Kasumi-1 (cell line): ENCODE measurements around the gene SCN2A.
"Not testable (repeated sequence)": the region's sequence is repeated elsewhere in the genome, so short reads cannot be mapped to it uniquely, and the experiment has no call there.

ENCODE experiments used
- DNase-seq, 2 experiments: peaks; one replicate each; lab custom pipeline; 2025; lab: John Stamatoyannopoulos, UW

The SCN2A gene

GRCh38 chr2:165253178-165253577 is 14.0 kb downstream of the SCN2A start:
- no peak for DNase-seq

- DNase-seq = no peak
These were observed 17.4 kb downstream of the SCN2A start for GRCh38 chr2:165256618-165257017.

- DNase-seq = not testable (repeated sequence)
These were observed 21.1 kb downstream of the SCN2A start for GRCh38 chr2:165260347-165260746.

- DNase-seq = no peak
These were observed 29.5 kb downstream of the SCN2A start for GRCh38 chr2:165268754-165269153.

GRCh38 chr2:165273176-165273575 is 34.0 kb downstream of the SCN2A start:
- DNase-seq = no peak

- DNase-seq = no peak
These were observed 35.5 kb downstream of the SCN2A start for GRCh38 chr2:165274698-165275097.

GRCh38 chr2:165275932-165276331 is 36.7 kb downstream of the SCN2A start:
- no peak for DNase-seq

- DNase-seq = no peak
These were observed 38.1 kb downstream of the SCN2A start for GRCh38 chr2:165277295-165277694.

- DNase-seq = no peak
These were observed 38.8 kb downstream of the SCN2A start for GRCh38 chr2:165277860-165278656.

GRCh38 chr2:165280356-165280755 is 41.1 kb downstream of the SCN2A start:
- no peak for DNase-seq

- no peak for DNase-seq
These were observed 42.2 kb downstream of the SCN2A start for GRCh38 chr2:165281387-165281786.

- peak; percentile 17 to 20 for DNase-seq
These were observed 44.1 kb downstream of the SCN2A start for GRCh38 chr2:165283342-165283741.

GRCh38 chr2:165287094-165287778 is 48.0 kb downstream of the SCN2A start:
- no peak for DNase-seq

GRCh38 chr2:165289069-165289468 is 49.9 kb downstream of the SCN2A start:
- DNase-seq = no peak

GRCh38 chr2:165293440-165294420 is 54.5 kb downstream of the SCN2A start:
- DNase-seq = peak; percentile 94 to 98

GRCh38 chr2:165294912-165295311 is 55.7 kb downstream of the SCN2A start:
- no peak for DNase-seq

GRCh38 chr2:165295643-165296042 is 56.4 kb downstream of the SCN2A start:
- DNase-seq = no peak

GRCh38 chr2:165305391-165306096 is 66.3 kb downstream of the SCN2A start:
- no peak for DNase-seq

- no peak for DNase-seq
These were observed 68.1 kb downstream of the SCN2A start for GRCh38 chr2:165307317-165307716.

GRCh38 chr2:165311949-165312348 is 72.7 kb downstream of the SCN2A start:
- DNase-seq = no peak

GRCh38 chr2:165312999-165313398 is 73.8 kb downstream of the SCN2A start:
- DNase-seq = no peak

GRCh38 chr2:165313509-165313908 is 74.3 kb downstream of the SCN2A start:
- no peak for DNase-seq
